ENCODE results near the gene DDHD1. TPM values are rescaled to one million over a fixed set of nuclear protein-coding genes. Genes with fewer than 3 reads are reported as not detected.

DDHD1 gene
- total and polyA plus RNA-seq, 12 donors, result 4.6 to 34.9 (median 8.1) TPM

GRCh38 chr14:52995998-52996397 lies 157.1 kb downstream of the DDHD1 start:
- Histone ChIP-seq H3K36me3 (replicated peaks in 1 of 2) (no peaks in the 10 kb centered on the region), H3K27me3 (no peaks in the 10 kb centered on the region)
- intact Hi-C loops (cut with DNase I), result no loop called here

GRCh38 chr14:52992236-52992870 lies 160.8 kb downstream of the DDHD1 start:
- WGBS, 4 donors, result 74 to 93% (median 81%) methylated on average over 1 of the region's 1 CpG
- Histone ChIP-seq H3K36me3 (replicated peaks in 1 of 2) (no peaks in the 10 kb centered on the region), H3K27ac (no peak overlapping the region), H3K4me1 (replicated peaks in 1 of 2) (no peaks in the 10 kb centered on the region), H3K4me3 (no peak overlapping the region), H3K9me3 (replicated peaks in 1 of 3) (no peaks in the 10 kb centered on the region), H3K27me3 (no peaks in the 10 kb centered on the region)
- intact Hi-C loops (cut with DNase I), result no loop called here
- TF ChIP-seq POLR2A (IDR thresholded peaks at IDR 0.05) (no peak), CTCF (IDR thresholded peaks at IDR 0.05) (no peak)
- no peak for DNase-seq

More at GRCh38 chr14:52995998-52996397, 157.1 kb downstream of the DDHD1 start:
- Histone ChIP-seq H3K4me1 (replicated peaks in 1 of 2) (no peaks in the 10 kb centered on the region), H3K4me3 (no peak overlapping the region), H3K9me3 (replicated peaks in 1 of 3) (no peaks in the 10 kb centered on the region), H3K27ac (no peak overlapping the region)
- TF ChIP-seq POLR2A (IDR thresholded peaks at IDR 0.05), result no peak
- no peak for TF ChIP-seq CTCF (IDR thresholded peaks at IDR 0.05)
- WGBS, 4 donors, result 50 to 77% (median 75%) methylated on average over 1 of the region's 1 CpG
- no peak for DNase-seq

DNA sequence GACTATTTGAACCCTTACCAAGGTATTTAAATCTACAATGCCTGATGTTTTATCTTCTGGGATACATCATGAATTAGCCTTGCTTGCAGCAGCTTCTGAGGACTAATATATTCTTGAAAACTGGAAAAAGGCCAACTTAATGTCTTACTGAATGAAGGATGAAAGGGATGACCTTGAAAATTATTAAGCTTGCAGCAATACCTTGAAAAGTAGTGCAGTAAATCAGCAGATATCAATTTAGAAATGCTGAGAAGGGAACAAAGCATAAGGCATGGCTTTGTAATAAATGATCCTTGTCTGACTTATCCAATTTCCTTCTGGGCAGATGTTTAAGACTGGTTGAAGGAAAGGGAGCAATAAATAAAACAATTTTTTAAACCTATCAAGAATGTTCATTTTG lies 165.0 kb downstream of the DDHD1 start:
- no peak for TF ChIP-seq CTCF (IDR thresholded peaks at IDR 0.05)
- TF ChIP-seq POLR2A (IDR thresholded peaks at IDR 0.05), result no peak
- Histone ChIP-seq H3K27ac (no peak overlapping the region), H3K9me3 (replicated peaks in 1 of 3) (no peaks in the 10 kb centered on the region), H3K4me1 (replicated peaks in 1 of 2) (no peaks in the 10 kb centered on the region), H3K36me3 (replicated peaks in 1 of 2) (no peaks in the 10 kb centered on the region), H3K4me3 (no peak overlapping the region), H3K27me3 (no peaks in the 10 kb centered on the region)
- intact Hi-C loops (cut with DNase I), result no loop called here
- no peak for DNase-seq

DNA sequence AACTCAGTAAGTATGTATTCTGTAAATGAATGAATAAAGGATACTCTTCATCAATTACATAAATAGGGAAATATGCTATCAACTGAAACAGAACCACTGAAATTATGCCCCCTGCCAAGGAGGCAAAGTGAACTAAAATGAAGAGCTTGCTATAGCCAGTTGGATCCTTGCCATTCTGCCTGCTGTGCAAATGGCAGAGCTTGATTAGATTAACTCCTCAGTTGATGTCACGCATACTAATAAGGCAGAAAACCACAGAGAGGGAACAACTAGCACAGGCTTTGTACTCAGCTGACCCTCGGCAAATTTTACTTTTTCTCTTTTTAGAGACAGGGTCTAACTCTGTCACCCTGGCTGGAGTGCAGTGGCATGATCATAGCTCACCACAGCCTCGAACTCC lies 165.6 kb downstream of the DDHD1 start:
- Histone ChIP-seq H3K4me1 (replicated peaks in 1 of 2) (no peaks in the 10 kb centered on the region), H3K4me3 (no peak overlapping the region), H3K9me3 (replicated peaks in 1 of 3) (no peaks in the 10 kb centered on the region), H3K36me3 (replicated peaks in 1 of 2) (no peaks in the 10 kb centered on the region), H3K27me3 (no peaks in the 10 kb centered on the region), H3K27ac (no peak overlapping the region)
- no peak for DNase-seq
- intact Hi-C loops (cut with DNase I), result no loop called here
- WGBS, 4 donors, result 49 to 67% (median 55%) methylated on average over 3 of the region's 3 CpGs
- TF ChIP-seq CTCF (IDR thresholded peaks at IDR 0.05), result no peak
- TF ChIP-seq POLR2A (IDR thresholded peaks at IDR 0.05), result no peak

Measured in adrenal gland (tissue), 12 donors.